K562 (cell line): Measurements from ENCODE around the gene BMP8B. TPM values are rescaled to one million over a fixed set of nuclear protein-coding genes. Genes with fewer than 3 reads are reported as not detected.

Source experiments
- CHAMP1 ChIP-seq: fragments of 450-650 bp; IDR thresholded peaks from 2 replicates; pipeline ENCODE4 v1.6.1; 2016; ENCODE audit warnings: mild to moderate bottlenecking
- REST ChIP-seq, 2 experiments: fragments of 450-650 bp; formaldehyde crosslinking in 1 of 2; IDR thresholded peaks; 2 replicates each; pipeline versions ENCODE4 v1.4.0 to v1.6.1; 2014 to 2020; ENCODE audit warnings: mild to moderate bottlenecking in 2 of 2, borderline replicate concordance in 1 of 2, low read depth in 1 of 2
- SREBF1 ChIP-seq: fragments of 150-350 bp; IDR thresholded peaks from 2 replicates; pipeline ENCODE4 v1.6.1; 2014; ENCODE audit warnings: antibody characterized with exemption, low read depth, low read length, borderline replicate concordance
- ZSCAN29 ChIP-seq: fragments of 450-650 bp; IDR thresholded peaks from 2 replicates; pipeline ENCODE4 v1.6.1; 2017
- polyA plus RNA-seq, 8 experiments: library from polyadenylated mRNA; depleted of rRNA in 4 of 8; stranded (reverse) in 5 of 8; unstranded in 3 of 8; fragments of >200 nt; fragmentation: Nextera tagmentation in 2 of 8; fragmentation: Illumina TruSeq in 1 of 8; extraction: Ambion mirVana in 2 of 8; extraction: Trizol in 1 of 8; gene quantifications; 2 replicates each; pipeline versions ENCODE4 v1.2.1 to v1.2.3, GENCODE V29; 2011 to 2014; ENCODE audit warnings: inconsistent platforms in 1 of 8, missing spikeins in 1 of 8
- total RNA-seq, 7 experiments: library from RNA; depleted of rRNA in 6 of 7; stranded (reverse); fragments of >200 nt in 6 of 7; fragmentation: Illumina TruSeq in 2 of 7; extraction: Trizol in 2 of 7; gene quantifications; 2 replicates each; pipeline versions ENCODE4 v1.2.1 to v1.2.3, GENCODE V29; 2011 to 2021; ENCODE audit warnings: low replicate concordance in 1 of 7

Gene BMP8B
- total and polyA plus RNA-seq, 9 of the 15 experiments (the other 6 are each of a cell fraction or from before 2014, with no cell fraction given): 0.03 to 0.33 (median 0.14) TPM

- TF ChIP-seq REST (IDR thresholded peaks at IDR 0.05; ENCODE audit: borderline replicate concordance) (no peak), REST (CRISPR knock-in tag; IDR thresholded peaks at IDR 0.05; ENCODE audit: low read depth) (no peak), SREBF1 (no peak), ZSCAN29 (no peak), CHAMP1 (no peak)
Observed at GRCh38 chr1:39777306-39777705, 11.4 kb downstream of the BMP8B start (continued).
